Fibroblast of gingiva (primary cell): ENCODE results near the gene REV3L.
"Not testable (repeated sequence)": the region's sequence is repeated elsewhere in the genome, so short reads cannot be mapped to it uniquely, and the experiment has no call there.

Experiments used
- DNase-seq: peaks from one replicate; pipeline ENCODE4 v3.0.0-alpha.2; 2011; ENCODE audit warnings: low read depth

REV3L gene

GRCh38 chr6:111260570-111261298 lies 222.3 kb downstream of the REV3L start:
- no peak for DNase-seq

GRCh38 chr6:111259089-111259831 lies 223.8 kb downstream of the REV3L start:
- DNase-seq, result peak; percentile 99

- DNase-seq, result peak; percentile 37
These were observed 224.4 kb downstream of the REV3L start for GRCh38 chr6:111258615-111259088.

- no peak for DNase-seq
These were observed 225.0 kb downstream of the REV3L start for GRCh38 chr6:111258010-111258409.

GRCh38 chr6:111256646-111257045 lies 226.4 kb downstream of the REV3L start:
- DNase-seq, result no peak

GRCh38 chr6:111255838-111256237 lies 227.2 kb downstream of the REV3L start:
- not testable (repeated sequence) for DNase-seq

GRCh38 chr6:111254779-111255166 lies 228.2 kb downstream of the REV3L start:
- no peak for DNase-seq

GRCh38 chr6:111254004-111254778 lies 228.8 kb downstream of the REV3L start:
- no peak for DNase-seq

GRCh38 chr6:111252726-111253125 lies 230.3 kb downstream of the REV3L start:
- no peak for DNase-seq

GRCh38 chr6:111250791-111251354 lies 232.1 kb downstream of the REV3L start:
- no peak for DNase-seq
